ENCODE measurements around the gene KCNQ2.

DNA sequence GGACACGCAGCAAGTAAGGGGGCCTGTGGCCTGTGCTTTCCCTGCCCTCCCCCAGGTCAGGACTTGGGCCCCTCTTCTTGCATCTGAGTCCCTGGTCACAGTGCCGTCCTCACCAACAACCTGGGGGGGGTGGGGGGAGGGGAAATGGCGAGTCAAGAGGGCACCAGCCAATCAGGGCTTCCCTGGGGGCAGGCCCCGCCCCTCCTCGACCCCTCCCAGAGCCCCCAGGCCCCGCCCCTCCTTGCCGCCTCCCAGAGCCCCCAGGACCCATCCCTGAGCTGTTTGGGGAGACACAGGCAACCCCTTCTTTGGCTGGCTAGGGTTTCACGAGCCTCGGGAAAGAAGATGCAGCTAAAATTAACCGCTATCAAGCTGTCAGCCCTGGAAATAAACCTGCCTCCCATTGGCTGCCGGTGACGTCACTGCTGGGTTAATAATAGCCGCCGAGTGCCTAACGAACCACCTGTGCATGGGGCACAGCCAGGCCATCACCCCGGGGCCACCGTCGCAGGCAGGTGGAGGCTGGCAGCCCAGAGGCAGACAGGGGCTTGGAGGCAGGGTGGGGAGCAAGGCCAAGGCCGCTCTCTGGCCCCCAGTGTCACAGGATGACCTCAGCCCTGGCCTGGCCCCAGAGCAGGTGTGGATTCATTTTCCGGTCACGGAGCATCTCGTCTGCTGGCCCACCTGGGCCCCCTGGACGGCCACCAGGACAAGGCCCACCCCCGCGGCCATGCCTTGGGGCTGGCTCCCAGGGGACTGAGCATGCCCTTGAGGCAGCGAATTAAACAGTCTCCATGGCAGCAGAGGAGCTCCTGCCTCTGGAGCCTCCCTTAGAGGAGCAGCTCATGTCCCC lies 29.6 kb upstream of the KCNQ2 start:
- TF ChIP-seq CTCF (IDR thresholded peaks at IDR 0.05; ENCODE audit: insufficient read depth, low read depth, low read length): no peak
- TF ChIP-seq EZH2 (IDR thresholded peaks at IDR 0.05; ENCODE audit: insufficient read depth, low read length): no peak
